LNCaP clone FGC (cell line): ENCODE measurements around the gene TMEM145.

Source experiments
- DNase-seq: peaks from one replicate; pipeline ENCODE4 v3.0.0-alpha.2; 2011; ENCODE audit warnings: low read depth
- H3K4me3 ChIP-seq: 2 replicates; pipeline ENCODE4 v1.5.1; 2011; ENCODE audit warnings: mild to moderate bottlenecking, low read depth, low read length, control low read depth
- TF ChIP-seq, protein P1 (sequence below): IDR thresholded peaks from 2 replicates; pipeline ENCODE4 v1.5.1; 2012; ENCODE audit warnings: mild to moderate bottlenecking; ENCODE audit not compliant: control insufficient read depth, insufficient read depth; ENCODE audit errors: extremely low read depth

The TMEM145 gene

GRCh38 chr19:42290136-42290522, 23.0 kb upstream of the TMEM145 start:
- H3K4me3 ChIP-seq, result no peak overlapping the region
- DNase-seq, result no peak
- TF ChIP-seq, protein P1, sequence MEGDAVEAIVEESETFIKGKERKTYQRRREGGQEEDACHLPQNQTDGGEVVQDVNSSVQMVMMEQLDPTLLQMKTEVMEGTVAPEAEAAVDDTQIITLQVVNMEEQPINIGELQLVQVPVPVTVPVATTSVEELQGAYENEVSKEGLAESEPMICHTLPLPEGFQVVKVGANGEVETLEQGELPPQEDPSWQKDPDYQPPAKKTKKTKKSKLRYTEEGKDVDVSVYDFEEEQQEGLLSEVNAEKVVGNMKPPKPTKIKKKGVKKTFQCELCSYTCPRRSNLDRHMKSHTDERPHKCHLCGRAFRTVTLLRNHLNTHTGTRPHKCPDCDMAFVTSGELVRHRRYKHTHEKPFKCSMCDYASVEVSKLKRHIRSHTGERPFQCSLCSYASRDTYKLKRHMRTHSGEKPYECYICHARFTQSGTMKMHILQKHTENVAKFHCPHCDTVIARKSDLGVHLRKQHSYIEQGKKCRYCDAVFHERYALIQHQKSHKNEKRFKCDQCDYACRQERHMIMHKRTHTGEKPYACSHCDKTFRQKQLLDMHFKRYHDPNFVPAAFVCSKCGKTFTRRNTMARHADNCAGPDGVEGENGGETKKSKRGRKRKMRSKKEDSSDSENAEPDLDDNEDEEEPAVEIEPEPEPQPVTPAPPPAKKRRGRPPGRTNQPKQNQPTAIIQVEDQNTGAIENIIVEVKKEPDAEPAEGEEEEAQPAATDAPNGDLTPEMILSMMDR, result no peak

DNA sequence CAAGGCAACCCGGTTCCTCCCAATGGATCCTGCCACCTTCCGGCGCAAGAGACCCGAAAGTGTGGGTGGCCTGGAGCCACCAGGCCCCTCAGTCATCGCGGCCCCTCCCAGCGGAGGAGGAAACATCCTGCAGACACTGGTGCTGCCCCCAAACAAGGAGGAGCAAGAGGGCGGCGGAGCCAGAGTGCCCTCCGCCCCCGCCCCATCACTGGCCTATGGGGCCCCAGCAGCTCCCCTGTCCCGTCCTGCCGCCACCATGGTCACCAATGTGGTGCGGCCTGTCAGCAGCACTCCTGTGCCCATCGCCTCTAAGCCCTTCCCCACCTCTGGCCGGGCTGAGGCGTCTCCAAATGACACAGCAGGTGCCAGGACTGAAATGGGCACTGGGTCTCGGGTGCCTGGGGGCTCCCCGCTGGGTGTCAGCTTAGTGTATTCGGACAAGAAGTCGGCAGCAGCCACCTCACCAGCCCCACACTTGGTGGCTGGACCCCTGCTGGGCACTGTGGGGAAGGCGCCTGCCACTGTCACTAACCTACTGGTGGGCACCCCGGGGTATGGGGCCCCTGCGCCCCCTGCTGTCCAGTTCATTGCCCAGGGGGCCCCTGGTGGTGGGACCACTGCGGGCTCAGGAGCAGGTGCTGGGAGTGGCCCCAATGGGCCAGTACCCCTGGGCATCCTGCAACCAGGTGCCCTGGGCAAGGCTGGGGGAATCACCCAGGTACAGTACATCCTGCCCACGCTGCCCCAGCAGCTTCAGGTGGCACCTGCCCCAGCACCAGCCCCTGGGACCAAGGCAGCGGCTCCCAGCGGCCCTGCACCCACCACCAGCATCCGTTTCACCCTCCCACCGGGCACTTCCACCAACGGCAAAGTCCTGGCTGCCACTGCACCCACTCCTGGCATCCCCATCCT, 22.3 kb upstream of the TMEM145 start:
- no peak for DNase-seq
- TF ChIP-seq, protein P1, result no peak
- H3K4me3 ChIP-seq, result no peak overlapping the region

- TF ChIP-seq, protein P1, result no peak
- DNase-seq, result no peak
- H3K4me3 ChIP-seq, result no peak overlapping the region
Observed at GRCh38 chr19:42291435-42291810, 21.7 kb upstream of the TMEM145 start.

DNA sequence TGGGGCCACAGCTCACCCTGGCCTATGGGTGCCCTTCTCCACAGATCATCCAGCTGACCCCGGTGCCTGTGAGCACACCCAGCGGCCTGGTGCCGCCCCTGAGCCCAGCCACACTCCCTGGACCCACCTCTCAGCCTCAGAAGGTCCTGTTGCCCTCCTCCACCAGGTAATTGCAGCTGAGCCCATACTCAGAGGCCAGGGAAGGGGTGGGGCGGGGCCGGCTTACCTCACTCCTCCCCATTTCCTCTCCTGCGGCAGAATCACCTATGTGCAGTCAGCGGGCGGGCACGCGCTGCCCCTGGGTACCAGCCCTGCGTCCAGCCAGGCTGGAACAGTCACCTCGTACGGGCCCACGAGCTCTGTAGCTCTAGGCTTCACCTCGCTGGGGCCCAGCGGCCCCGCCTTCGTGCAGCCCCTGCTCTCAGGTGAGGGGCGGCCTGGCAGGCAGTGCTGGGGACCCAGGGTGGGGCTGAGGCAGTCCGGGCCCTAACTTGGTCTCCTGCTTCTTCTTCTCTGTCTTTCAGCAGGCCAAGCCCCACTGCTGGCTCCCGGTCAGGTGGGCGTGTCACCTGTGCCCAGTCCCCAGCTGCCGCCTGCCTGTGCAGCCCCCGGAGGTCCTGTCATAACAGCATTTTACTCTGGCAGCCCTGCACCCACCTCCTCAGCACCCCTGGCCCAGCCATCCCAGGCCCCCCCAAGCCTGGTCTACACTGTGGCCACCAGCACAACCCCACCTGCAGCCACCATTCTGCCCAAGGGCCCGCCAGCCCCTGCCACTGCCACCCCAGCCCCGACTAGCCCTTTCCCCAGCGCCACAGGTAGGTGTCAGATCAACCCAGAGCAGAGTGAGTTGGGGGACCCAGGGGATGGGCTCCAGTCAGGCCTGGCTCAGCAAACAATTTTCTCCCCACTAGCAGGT, 20.8 kb upstream of the TMEM145 start:
- no peak for DNase-seq
- TF ChIP-seq, protein P1, result no peak
- H3K4me3 ChIP-seq, result no peak overlapping the region

- no peak for DNase-seq
- H3K4me3 ChIP-seq, result no peak overlapping the region
- TF ChIP-seq, protein P1, result no peak
Observed at GRCh38 chr19:42292963-42293362, 20.1 kb upstream of the TMEM145 start.

DNA sequence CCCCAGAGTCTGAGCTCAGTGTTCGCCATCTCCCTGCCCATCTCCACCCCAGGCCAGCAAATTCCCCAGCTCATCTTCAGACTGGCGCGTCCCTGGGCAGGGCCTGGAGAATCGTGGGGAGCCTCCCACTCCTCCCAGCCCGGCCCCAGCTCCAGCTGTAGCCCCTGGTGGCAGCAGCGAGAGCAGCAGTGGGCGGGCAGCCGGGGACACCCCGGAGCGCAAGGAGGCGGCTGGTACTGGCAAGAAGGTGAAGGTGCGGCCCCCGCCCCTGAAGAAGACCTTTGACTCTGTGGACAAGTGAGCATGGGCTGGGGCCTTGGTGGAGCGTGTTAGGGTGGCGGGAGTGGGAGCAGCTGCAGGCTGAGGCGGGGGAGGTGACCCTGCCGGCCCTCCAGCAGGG, 19.6 kb upstream of the TMEM145 start:
- H3K4me3 ChIP-seq, result no peak overlapping the region
- DNase-seq, result no peak
- TF ChIP-seq, protein P1, result no peak
